Breast epithelium (tissue), 3 donors: ENCODE results near the gene SPART.

Experiments used
- CTCF ChIP-seq, 3 donors: fragments of 450-650 bp; IDR thresholded peaks; one replicate each; pipeline ENCODE4 v1.5.1; 2016 to 2017; ENCODE audit warnings: antibody characterized with exemption in 3 of 3, mild to moderate bottlenecking in 3 of 3, moderate library complexity in 3 of 3
- POLR2A ChIP-seq: fragments of 450-650 bp; IDR thresholded peaks from one replicate; pipeline ENCODE4 v1.6.1; 2016; ENCODE audit warnings: antibody characterized with exemption, mild to moderate bottlenecking, moderate library complexity
- POLR2AphosphoS5 ChIP-seq, 3 donors: sonication (generic); formaldehyde crosslinking; IDR thresholded peaks; one replicate each; pipeline ENCODE4 v1.6.1; 2017; ENCODE audit warnings: antibody characterized with exemption in 3 of 3

DNA sequence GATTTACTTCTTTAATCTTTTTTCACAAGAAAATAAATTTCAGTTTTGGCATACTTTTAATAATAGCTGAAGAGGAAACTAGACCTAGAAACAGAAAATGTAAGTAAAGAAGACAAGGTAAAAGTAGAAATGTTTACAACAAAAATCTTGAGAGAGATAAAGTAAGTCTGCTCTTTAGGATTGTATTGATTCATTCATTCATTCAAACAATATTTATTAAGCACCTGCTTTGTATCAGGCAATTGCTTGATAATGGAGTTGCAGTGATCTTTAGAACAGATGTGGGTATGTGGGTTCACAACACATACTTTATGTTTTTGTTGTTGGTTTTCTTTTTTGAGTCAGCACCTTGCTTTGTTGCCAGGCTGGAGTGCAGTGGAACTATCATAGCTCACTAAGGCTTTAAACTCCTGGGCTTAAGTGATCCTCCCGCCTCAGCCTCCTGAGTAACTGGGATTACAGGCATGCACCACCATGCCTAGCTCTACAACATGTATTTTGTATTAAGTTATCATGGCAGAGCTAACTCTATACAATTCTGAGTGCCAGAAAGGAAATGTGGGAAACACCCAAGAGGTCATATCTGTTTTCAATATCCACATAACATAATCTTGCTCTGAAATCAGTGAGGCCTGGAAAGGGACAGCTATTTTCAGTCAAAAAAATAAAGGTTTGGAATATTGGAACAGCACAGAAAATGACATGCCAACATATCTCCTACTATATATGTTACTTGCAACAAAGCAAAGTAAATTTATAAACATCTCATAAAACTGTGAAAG is 8.8 kb upstream of the SPART start:
- TF ChIP-seq CTCF (IDR thresholded peaks at IDR 0.05) (no peak), POLR2AphosphoS5 (IDR thresholded peaks at IDR 0.05) (no peak), POLR2A (no peak)
